GM20000 (cell line): ENCODE measurements around the gene PIWIL1.

ENCODE experiments used
- DNase-seq: peaks from one replicate; pipeline ENCODE4 v3.0.0; 2012; ENCODE audit warnings: low spot score
- CTCF ChIP-seq: IDR thresholded peaks from 2 replicates; pipeline ENCODE4 v1.5.1; 2012; ENCODE audit warnings: mild to moderate bottlenecking, control low read depth; ENCODE audit errors: extremely low read depth, missing control alignments

Gene PIWIL1

GRCh38 chr12:130300737-130301535 lies 36.8 kb upstream of the PIWIL1 start:
- no peak for TF ChIP-seq CTCF
- DNase-seq = no peak

GRCh38 chr12:130301559-130301958 lies 36.1 kb upstream of the PIWIL1 start:
- no peak for DNase-seq
- no peak for TF ChIP-seq CTCF

- no peak for DNase-seq
- no peak for TF ChIP-seq CTCF
These were observed 33.9 kb upstream of the PIWIL1 start for GRCh38 chr12:130303781-130304180.

- DNase-seq = no peak
- TF ChIP-seq CTCF = no peak
These were observed 29.8 kb upstream of the PIWIL1 start for GRCh38 chr12:130307859-130308258.

- no peak for TF ChIP-seq CTCF
- DNase-seq = no peak
These were observed 29.3 kb upstream of the PIWIL1 start for GRCh38 chr12:130308393-130308792.

- no peak for TF ChIP-seq CTCF
- DNase-seq = no peak
These were observed 21.4 kb upstream of the PIWIL1 start for GRCh38 chr12:130316251-130316650.

- no peak for DNase-seq
- TF ChIP-seq CTCF = no peak
These were observed 17.2 kb upstream of the PIWIL1 start for GRCh38 chr12:130320536-130320935.
